Natural killer cell (primary cell): ENCODE data around the gene BICDL1. TPM values are rescaled to one million over a fixed set of nuclear protein-coding genes. Genes with fewer than 3 reads are reported as not detected.
"Not testable (repeated sequence)": the region's sequence is repeated elsewhere in the genome, so short reads cannot be mapped to it uniquely, and the experiment has no call there.

Experiments used
- ATAC-seq, 3 donors: fragments of 150-1000 bp in 2 of 3; fragments of 200-7000 bp in 1 of 3; cut with Tn5 transposase; 1 replicate in 1 of 3; 2 replicates in 2 of 3; pipeline ENCODE4 v1.10.0; 2021; ENCODE audit warnings: mild to moderate bottlenecking in 2 of 3, moderate library complexity in 2 of 3
- DNase-seq, 2 donors: peaks; one replicate each; pipeline versions ENCODE4 v3.0.0 to v3.0.0-alpha.2; 2013 to 2021; ENCODE audit warnings: mixed read lengths in 1 of 2
- H3K27ac ChIP-seq: one replicate; pipeline ENCODE4 v1.5.1; 2013; ENCODE audit warnings: mild to moderate bottlenecking, low read length
- H3K27me3 ChIP-seq: one replicate; pipeline ENCODE4 v1.6.1; 2013; ENCODE audit warnings: low read length; ENCODE audit not compliant: control insufficient read depth, insufficient read depth
- H3K36me3 ChIP-seq: one replicate; pipeline ENCODE4 v1.6.1; 2013; ENCODE audit warnings: low read length; ENCODE audit not compliant: control insufficient read depth, insufficient read depth
- H3K4me1 ChIP-seq: one replicate; pipeline ENCODE4 v1.6.1; 2013; ENCODE audit warnings: low read length; ENCODE audit not compliant: control insufficient read depth, insufficient read depth
- H3K4me3 ChIP-seq: one replicate; pipeline ENCODE4 v1.5.1; 2013; ENCODE audit warnings: low read length
- H3K9me3 ChIP-seq: one replicate; pipeline ENCODE4 v1.6.1; 2013; ENCODE audit warnings: low read length; ENCODE audit not compliant: control insufficient read depth, insufficient read depth
- H3K27ac Mint-ChIP-seq, 2 donors: one replicate each; pipeline ENCODE4 v1.8.0; 2022; ENCODE audit warnings: mild to moderate bottlenecking in 2 of 2, mixed read lengths in 2 of 2, moderate library complexity in 1 of 2
- H3K27me3 Mint-ChIP-seq, 2 donors: one replicate each; pipeline ENCODE4 v1.8.0; 2022; ENCODE audit warnings: low read depth in 2 of 2, mixed read lengths in 2 of 2
- H3K36me3 Mint-ChIP-seq: one replicate; pipeline ENCODE4 v1.8.0; 2022; ENCODE audit warnings: mixed read lengths
- H3K4me1 Mint-ChIP-seq, 2 donors: one replicate each; pipeline ENCODE4 v1.8.0; 2022; ENCODE audit warnings: mixed read lengths in 2 of 2
- H3K4me3 Mint-ChIP-seq: one replicate; pipeline ENCODE4 v1.8.0; 2022; ENCODE audit warnings: mild to moderate bottlenecking, moderate library complexity, mixed read lengths
- H3K9me3 Mint-ChIP-seq, 2 donors: one replicate each; pipeline ENCODE4 v1.8.0; 2022; ENCODE audit warnings: mixed read lengths in 2 of 2
- WGBS: methylation state at CpG from one replicate; pipeline ENCODE4 v1.1.7; 2013; ENCODE audit warnings: missing lambda C conversion rate; ENCODE audit not compliant: insufficient coverage; 5-methylcytosine and 5-hydroxymethylcytosine counted together
- intact Hi-C: fragments of 100-400 bp; cut with micrococcal nuclease; formaldehyde crosslinking; loops from one replicate; pipeline ENCODE4 v1.14.2; 2022
- total RNA-seq, 4 donors: library from RNA; stranded (reverse); fragments of 120-200 nt in 1 of 4; gene quantifications; one replicate each; pipeline versions ENCODE4 v1.2.3 to v1.2.4, GENCODE V29; 2013 to 2022
- TF ChIP-seq, protein P1 (sequence below): fragments of 200-600 bp; IDR thresholded peaks from one replicate; pipeline ENCODE4 v1.8.0; 2022; ENCODE audit warnings: antibody characterized with exemption

Gene BICDL1
- total RNA-seq, 3 donors from 2014 or later (not counting 1 experiment from before 2014, with no cell fraction given): 29.3 to 37.1 (median 34.3) TPM

- no peaks in the 10 kb centered on the region for H3K4me1 ChIP-seq
- Mint-ChIP-seq H3K4me3 (no peak overlapping the region), H3K4me1 (no peaks in the 10 kb centered on the region), H3K27ac (no peak overlapping the region), H3K9me3 (no peaks in the 10 kb centered on the region), H3K27me3 (peaks cover 14 to 17% of the 10 kb centered on the region in 2 donors), H3K36me3 (no peaks in the 10 kb centered on the region)
- TF ChIP-seq, protein P1, sequence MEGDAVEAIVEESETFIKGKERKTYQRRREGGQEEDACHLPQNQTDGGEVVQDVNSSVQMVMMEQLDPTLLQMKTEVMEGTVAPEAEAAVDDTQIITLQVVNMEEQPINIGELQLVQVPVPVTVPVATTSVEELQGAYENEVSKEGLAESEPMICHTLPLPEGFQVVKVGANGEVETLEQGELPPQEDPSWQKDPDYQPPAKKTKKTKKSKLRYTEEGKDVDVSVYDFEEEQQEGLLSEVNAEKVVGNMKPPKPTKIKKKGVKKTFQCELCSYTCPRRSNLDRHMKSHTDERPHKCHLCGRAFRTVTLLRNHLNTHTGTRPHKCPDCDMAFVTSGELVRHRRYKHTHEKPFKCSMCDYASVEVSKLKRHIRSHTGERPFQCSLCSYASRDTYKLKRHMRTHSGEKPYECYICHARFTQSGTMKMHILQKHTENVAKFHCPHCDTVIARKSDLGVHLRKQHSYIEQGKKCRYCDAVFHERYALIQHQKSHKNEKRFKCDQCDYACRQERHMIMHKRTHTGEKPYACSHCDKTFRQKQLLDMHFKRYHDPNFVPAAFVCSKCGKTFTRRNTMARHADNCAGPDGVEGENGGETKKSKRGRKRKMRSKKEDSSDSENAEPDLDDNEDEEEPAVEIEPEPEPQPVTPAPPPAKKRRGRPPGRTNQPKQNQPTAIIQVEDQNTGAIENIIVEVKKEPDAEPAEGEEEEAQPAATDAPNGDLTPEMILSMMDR: no peak
- H3K4me3 ChIP-seq: no peak overlapping the region
- H3K27me3 ChIP-seq: peaks cover 3% of the 10 kb centered on the region
- ATAC-seq (no peak), DNase-seq (no peak)
- intact Hi-C loops: no loop called here
- WGBS: 50% methylated on average over 1 of the region's 1 CpG
- H3K36me3 ChIP-seq: no peaks in the 10 kb centered on the region
- no peak overlapping the region for H3K27ac ChIP-seq
- H3K9me3 ChIP-seq: no peaks in the 10 kb centered on the region
Measured at GRCh38 chr12:119980242-119980641, 8.8 kb upstream of the BICDL1 start.

DNA sequence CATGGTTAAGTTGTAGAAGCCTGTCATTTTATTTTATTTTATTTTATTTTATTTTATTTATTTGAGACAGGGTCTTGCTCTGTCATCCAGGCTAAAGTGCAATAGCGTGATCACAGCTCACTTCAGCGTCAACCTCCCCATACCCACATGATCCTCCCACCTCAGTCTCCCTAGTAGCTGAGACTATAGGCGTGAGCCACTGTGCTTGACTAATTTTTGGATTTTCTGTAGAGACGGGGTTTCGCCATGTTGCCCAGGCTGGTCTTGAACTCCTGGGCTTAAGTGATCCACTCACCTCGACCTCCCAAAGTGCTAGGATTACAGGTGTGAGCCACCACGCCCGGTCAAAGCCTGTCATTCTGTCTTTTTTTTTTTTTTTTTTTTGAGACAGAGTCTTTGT lies 8.3 kb upstream of the BICDL1 start:
- H3K36me3 ChIP-seq, H3K27ac ChIP-seq, H3K4me3 ChIP-seq, H3K4me1 ChIP-seq, H3K9me3 Mint-ChIP-seq, H3K9me3 ChIP-seq, H3K27me3 ChIP-seq, DNase-seq, H3K4me1 Mint-ChIP-seq, H3K4me3 Mint-ChIP-seq, intact Hi-C loops, H3K36me3 Mint-ChIP-seq, H3K27ac Mint-ChIP-seq, ATAC-seq: not testable (repeated sequence)
- WGBS: 88% methylated on average over 8 of the region's 8 CpGs
- peaks cover 12 to 17% of the 10 kb centered on the region in 2 donors for H3K27me3 Mint-ChIP-seq

DNA sequence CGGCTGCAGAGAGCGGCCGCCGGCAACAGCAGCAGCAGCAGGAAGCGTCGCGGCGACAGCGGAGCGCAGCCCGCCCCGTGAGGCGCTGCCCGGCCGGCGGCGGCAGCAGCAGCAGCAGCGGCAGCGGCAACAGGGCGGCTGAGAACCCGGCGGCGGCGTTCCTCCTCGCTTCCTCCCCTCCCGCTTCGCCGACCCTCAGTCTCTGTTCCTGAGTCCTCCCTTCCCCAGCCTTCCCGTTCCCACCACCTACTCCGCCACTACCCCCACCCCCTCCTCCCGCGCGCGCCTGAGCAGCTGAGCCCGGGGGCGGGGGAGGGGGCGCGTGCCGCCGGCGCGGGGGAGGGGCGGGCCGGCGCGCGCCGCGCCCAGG lies 310 bp downstream of the BICDL1 start:
- H3K9me3 ChIP-seq: no peaks in the 10 kb centered on the region
- intact Hi-C loops: loop anchor here (2.0 kb wide), 1 partner anchor 25 kb away; no protein-coding TSS in a partner anchor
- H3K27me3 ChIP-seq: no peaks in the 10 kb centered on the region
- Mint-ChIP-seq H3K9me3 (no peaks in the 10 kb centered on the region), H3K4me1 (peaks cover 6 to 15% of the 10 kb centered on the region in 2 donors), H3K27me3 (peaks cover 0 to 2% of the 10 kb centered on the region in 2 donors), H3K4me3 (peak overlapping the region; percentile 82), H3K36me3 (no peaks in the 10 kb centered on the region), H3K27ac (peak overlapping the region in 1 of 2 donors; percentile 83)
- WGBS: 0% methylated on average over 49 of the region's 49 CpGs
- H3K27ac ChIP-seq: peak overlapping the region; percentile 46
- DNase-seq (no peak), ATAC-seq (peak; percentile 35 to 61 (median 60))
- H3K4me3 ChIP-seq: peak overlapping the region; percentile 43
- H3K36me3 ChIP-seq: no peaks in the 10 kb centered on the region
- TF ChIP-seq, protein P1: no peak
- H3K4me1 ChIP-seq: peaks cover 18% of the 10 kb centered on the region

DNA sequence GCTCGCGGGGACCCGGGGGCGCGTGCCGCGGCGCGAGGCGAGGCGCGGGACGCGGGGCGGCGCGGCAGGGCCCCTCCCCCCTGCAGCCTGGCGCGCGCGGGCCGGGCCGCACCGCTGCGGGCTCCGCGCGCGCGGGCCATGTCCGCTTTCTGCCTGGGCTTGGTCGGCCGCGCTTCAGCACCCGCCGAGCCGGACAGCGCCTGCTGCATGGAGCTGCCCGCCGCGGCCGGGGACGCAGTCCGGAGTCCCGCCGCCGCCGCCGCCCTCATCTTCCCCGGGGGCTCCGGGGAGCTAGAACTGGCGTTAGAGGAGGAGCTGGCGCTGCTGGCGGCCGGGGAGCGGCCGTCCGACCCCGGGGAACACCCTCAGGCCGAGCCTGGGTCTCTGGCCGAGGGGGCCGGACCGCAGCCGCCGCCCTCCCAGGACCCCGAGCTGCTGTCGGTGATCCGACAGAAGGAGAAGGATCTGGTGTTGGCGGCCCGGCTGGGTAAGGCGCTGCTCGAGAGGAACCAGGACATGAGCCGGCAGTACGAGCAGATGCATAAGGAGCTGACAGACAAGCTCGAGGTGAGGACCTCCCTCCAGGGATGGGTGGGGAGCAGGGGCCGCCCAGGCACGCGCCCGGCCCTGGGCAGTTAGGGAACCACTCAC lies 820 bp downstream of the BICDL1 start:
- DNase-seq (peak; percentile 81 to 84), ATAC-seq (peak; percentile 54 to 71 (median 54))
- H3K27me3 ChIP-seq: no peaks in the 10 kb centered on the region
- peaks cover 6 to 15% of the 10 kb centered on the region in 2 donors for H3K4me1 Mint-ChIP-seq
- H3K36me3 Mint-ChIP-seq: no peaks in the 10 kb centered on the region
- under 1% methylated on average over 76 of the region's 79 CpGs for WGBS
- no peaks in the 10 kb centered on the region for H3K9me3 Mint-ChIP-seq
- H3K4me3 ChIP-seq: peak overlapping the region; percentile 25
- intact Hi-C loops: loop anchor here (2.0 kb wide), 1 partner anchor 25 kb away; no protein-coding TSS in a partner anchor
- no peaks in the 10 kb centered on the region for H3K9me3 ChIP-seq
- peaks cover 0 to 2% of the 10 kb centered on the region in 2 donors for H3K27me3 Mint-ChIP-seq
- H3K27ac ChIP-seq: no peak overlapping the region
- peak overlapping the region; percentile 69 for H3K4me3 Mint-ChIP-seq
- H3K4me1 ChIP-seq: peaks cover 18% of the 10 kb centered on the region
- H3K36me3 ChIP-seq: no peaks in the 10 kb centered on the region
- TF ChIP-seq, protein P1: no peak
- peak overlapping the region in 1 of 2 donors; percentile 45 for H3K27ac Mint-ChIP-seq
